ENCODE measurements around the gene P2RX2.
A peak's percentile ranks its signal among the peaks of the same experiment; 100 is the strongest.

The P2RX2 gene

GRCh38 chr12:132648616-132649225 lies 30.1 kb downstream of the P2RX2 start:
- Mint-ChIP-seq H3K27me3 (no peaks in the 10 kb centered on the region), H3K4me3 (no peak overlapping the region), H3K27ac (no peak overlapping the region), H3K4me1 (no peaks in the 10 kb centered on the region), H3K9me3 (no peaks in the 10 kb centered on the region), H3K36me3 (peaks cover 4% of the 10 kb centered on the region)

- Mint-ChIP-seq H3K36me3 (peaks cover 4% of the 10 kb centered on the region), H3K27ac (no peak overlapping the region), H3K9me3 (no peaks in the 10 kb centered on the region), H3K4me3 (no peak overlapping the region), H3K4me1 (no peaks in the 10 kb centered on the region), H3K27me3 (no peaks in the 10 kb centered on the region)
Observed at GRCh38 chr12:132649226-132649945, 30.8 kb downstream of the P2RX2 start.

GRCh38 chr12:132651444-132652100 lies 33.0 kb downstream of the P2RX2 start:
- no peaks in the 10 kb centered on the region for H3K27me3 Mint-ChIP-seq
- H3K4me3 Mint-ChIP-seq = no peak overlapping the region
- no peaks in the 10 kb centered on the region for H3K9me3 Mint-ChIP-seq
- H3K4me1 Mint-ChIP-seq = no peaks in the 10 kb centered on the region
- no peak overlapping the region for H3K27ac Mint-ChIP-seq
- H3K36me3 Mint-ChIP-seq = peaks cover 8% of the 10 kb centered on the region

DNA sequence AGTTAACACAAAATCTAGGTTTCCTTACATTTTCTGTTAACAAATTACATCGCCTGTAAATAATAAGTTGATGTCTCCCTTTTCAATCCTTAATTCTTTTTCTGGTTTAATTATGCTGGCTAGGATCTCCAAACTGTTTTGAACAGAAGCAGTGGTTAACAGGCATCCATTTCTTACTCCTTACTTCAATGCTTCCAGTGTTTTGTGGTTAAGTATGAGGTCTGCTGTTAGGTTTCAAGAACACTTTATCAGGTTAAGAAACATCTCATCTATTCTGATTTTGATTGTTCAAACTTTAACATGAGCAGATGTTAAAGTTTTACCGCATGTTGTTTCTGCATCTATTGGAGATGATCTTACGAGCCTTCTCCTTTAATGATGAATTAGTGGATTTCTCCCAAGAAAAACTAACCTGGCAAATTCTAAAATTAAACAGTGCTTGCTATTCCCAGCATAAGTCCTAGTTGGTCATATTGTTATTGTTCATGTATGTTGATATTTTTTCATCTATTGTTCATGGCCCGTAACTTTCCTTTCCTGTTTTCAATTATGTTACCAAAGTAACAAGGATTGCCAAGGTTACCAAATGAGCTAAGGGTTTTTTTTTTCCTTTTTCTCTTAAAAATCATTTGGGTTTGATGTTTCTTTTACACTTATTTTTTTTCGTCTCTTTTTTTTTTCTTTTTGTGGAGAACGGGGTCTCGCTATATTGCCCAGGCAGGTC lies 35.2 kb downstream of the P2RX2 start:
- H3K4me1 Mint-ChIP-seq = no peaks in the 10 kb centered on the region

GRCh38 chr12:132657004-132657727 lies 38.6 kb downstream of the P2RX2 start:
- H3K27ac Mint-ChIP-seq = no peak overlapping the region
- no peaks in the 10 kb centered on the region for H3K27me3 Mint-ChIP-seq
- H3K36me3 Mint-ChIP-seq = peaks cover 9% of the 10 kb centered on the region
- no peak overlapping the region for H3K4me3 Mint-ChIP-seq
- peaks cover 8% of the 10 kb centered on the region for H3K4me1 Mint-ChIP-seq
- H3K9me3 Mint-ChIP-seq = no peaks in the 10 kb centered on the region

More for the DNA sequence above, 35.2 kb downstream of the P2RX2 start:
- Mint-ChIP-seq H3K27me3 (no peaks in the 10 kb centered on the region), H3K9me3 (no peaks in the 10 kb centered on the region), H3K27ac (no peak overlapping the region), H3K36me3 (peaks cover 7% of the 10 kb centered on the region), H3K4me3 (no peak overlapping the region)

DNA sequence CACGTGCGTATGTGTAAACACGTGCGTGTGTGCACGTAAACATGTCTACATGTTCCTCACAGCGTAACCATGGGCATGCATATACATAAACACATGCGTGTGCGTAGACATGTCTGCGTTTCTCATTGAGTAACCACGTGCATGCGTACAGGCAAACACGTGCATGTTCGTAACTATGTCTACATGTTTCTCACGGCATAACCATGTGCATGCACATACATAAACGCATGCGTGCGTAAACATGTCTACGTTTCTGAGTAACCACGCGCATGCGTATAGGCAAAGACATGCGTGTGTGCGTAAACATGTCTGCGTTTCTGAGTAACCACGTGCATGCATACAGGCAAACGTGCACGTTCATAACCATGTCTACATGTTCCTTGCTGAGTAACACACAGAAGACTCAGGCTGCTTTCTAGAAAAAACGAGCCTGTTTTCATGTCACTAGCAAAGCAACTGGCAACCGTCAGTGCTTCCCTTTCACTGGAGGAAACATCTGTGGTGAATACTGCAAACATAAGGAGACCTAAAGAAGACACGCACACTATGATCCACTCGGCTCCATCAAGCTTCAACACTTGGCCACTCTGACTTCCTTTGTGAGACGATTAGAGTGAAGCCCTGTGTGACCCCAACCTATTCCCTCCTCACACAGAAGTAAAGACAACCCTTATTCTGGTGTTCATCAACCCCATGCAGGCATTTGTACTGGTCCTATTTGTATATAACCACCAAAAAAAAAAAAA lies 39.7 kb downstream of the P2RX2 start:
- H3K4me3 Mint-ChIP-seq = no peak overlapping the region

DNA sequence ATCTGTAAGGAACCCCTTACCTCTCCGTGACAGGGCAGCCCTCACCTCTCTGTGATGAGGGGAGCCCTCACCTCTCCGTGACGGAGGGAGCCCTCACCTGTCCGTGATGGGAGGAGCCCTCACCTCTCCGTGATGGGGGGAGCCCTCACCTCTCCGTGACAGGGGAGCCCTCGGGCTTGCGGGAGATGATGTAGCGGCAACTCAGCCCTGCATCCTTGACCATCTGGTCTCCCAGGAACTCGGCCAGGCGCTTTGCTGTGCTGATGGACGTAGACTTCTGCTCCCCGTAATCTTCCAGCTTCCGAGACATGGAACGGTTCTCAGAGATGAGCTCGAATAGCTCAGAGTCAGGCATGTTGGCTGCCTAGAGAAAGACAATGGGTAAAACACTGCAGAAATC lies 40.6 kb downstream of the P2RX2 start:
- no peak overlapping the region for H3K27ac Mint-ChIP-seq
- no peaks in the 10 kb centered on the region for H3K27me3 Mint-ChIP-seq
- peaks cover 14% of the 10 kb centered on the region for H3K36me3 Mint-ChIP-seq
- peaks cover 15% of the 10 kb centered on the region for H3K4me1 Mint-ChIP-seq
- no peak overlapping the region for H3K4me3 Mint-ChIP-seq
- H3K9me3 Mint-ChIP-seq = no peaks in the 10 kb centered on the region

More for the DNA sequence above, 39.7 kb downstream of the P2RX2 start:
- H3K36me3 Mint-ChIP-seq = peaks cover 13% of the 10 kb centered on the region
- no peak overlapping the region for H3K27ac Mint-ChIP-seq
- peaks cover 15% of the 10 kb centered on the region for H3K4me1 Mint-ChIP-seq
- no peaks in the 10 kb centered on the region for H3K27me3 Mint-ChIP-seq
- H3K9me3 Mint-ChIP-seq = no peaks in the 10 kb centered on the region

GRCh38 chr12:132660052-132660451 lies 41.5 kb downstream of the P2RX2 start:
- peaks cover 11% of the 10 kb centered on the region for H3K36me3 Mint-ChIP-seq
- H3K4me1 Mint-ChIP-seq = peaks cover 15% of the 10 kb centered on the region
- H3K9me3 Mint-ChIP-seq = no peaks in the 10 kb centered on the region
- H3K27me3 Mint-ChIP-seq = no peaks in the 10 kb centered on the region
- H3K4me3 Mint-ChIP-seq = peak overlapping the region; percentile 23
- no peak overlapping the region for H3K27ac Mint-ChIP-seq

DNA sequence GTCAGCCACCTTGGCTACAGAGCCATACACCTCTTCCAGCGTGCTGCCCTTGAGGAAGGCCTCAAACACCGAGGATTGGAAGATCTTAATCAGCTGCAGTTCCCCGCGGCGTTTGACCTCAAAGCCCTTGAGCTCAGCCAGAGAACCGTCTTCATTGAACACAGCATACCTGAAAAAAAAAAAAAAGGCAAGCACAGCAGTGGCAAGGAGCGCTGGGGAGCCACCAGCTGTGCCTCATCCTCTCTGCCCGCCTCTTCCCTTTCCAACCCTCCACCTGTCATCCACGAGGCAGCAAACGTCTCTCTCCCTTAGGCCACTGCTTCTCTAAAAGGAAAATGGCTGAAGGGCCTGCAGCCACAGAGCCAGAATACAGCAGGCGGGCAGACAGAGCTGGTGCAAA lies 42.4 kb downstream of the P2RX2 start:
- no peak overlapping the region for H3K4me3 Mint-ChIP-seq
- no peaks in the 10 kb centered on the region for H3K9me3 Mint-ChIP-seq
- H3K27me3 Mint-ChIP-seq = no peaks in the 10 kb centered on the region
- H3K27ac Mint-ChIP-seq = no peak overlapping the region
- H3K36me3 Mint-ChIP-seq = peaks cover 16% of the 10 kb centered on the region
- H3K4me1 Mint-ChIP-seq = peaks cover 15% of the 10 kb centered on the region

- Mint-ChIP-seq H3K9me3 (no peaks in the 10 kb centered on the region), H3K27ac (no peak overlapping the region), H3K4me1 (peaks cover 15% of the 10 kb centered on the region), H3K27me3 (no peaks in the 10 kb centered on the region), H3K36me3 (peaks cover 16% of the 10 kb centered on the region), H3K4me3 (no peak overlapping the region)
Observed at GRCh38 chr12:132661972-132662371, 43.4 kb downstream of the P2RX2 start.

GRCh38 chr12:132662901-132663755 lies 44.6 kb downstream of the P2RX2 start:
- Mint-ChIP-seq H3K4me1 (peaks cover 15% of the 10 kb centered on the region), H3K4me3 (no peak overlapping the region), H3K36me3 (peaks cover 18% of the 10 kb centered on the region), H3K27me3 (no peaks in the 10 kb centered on the region), H3K27ac (no peak overlapping the region), H3K9me3 (no peaks in the 10 kb centered on the region)

GRCh38 chr12:132664206-132665148 lies 45.9 kb downstream of the P2RX2 start:
- H3K36me3 Mint-ChIP-seq = peaks cover 18% of the 10 kb centered on the region
- H3K27ac Mint-ChIP-seq = no peak overlapping the region
- H3K4me3 Mint-ChIP-seq = no peak overlapping the region
- peaks cover 15% of the 10 kb centered on the region for H3K4me1 Mint-ChIP-seq
- H3K27me3 Mint-ChIP-seq = no peaks in the 10 kb centered on the region
- no peaks in the 10 kb centered on the region for H3K9me3 Mint-ChIP-seq

DNA sequence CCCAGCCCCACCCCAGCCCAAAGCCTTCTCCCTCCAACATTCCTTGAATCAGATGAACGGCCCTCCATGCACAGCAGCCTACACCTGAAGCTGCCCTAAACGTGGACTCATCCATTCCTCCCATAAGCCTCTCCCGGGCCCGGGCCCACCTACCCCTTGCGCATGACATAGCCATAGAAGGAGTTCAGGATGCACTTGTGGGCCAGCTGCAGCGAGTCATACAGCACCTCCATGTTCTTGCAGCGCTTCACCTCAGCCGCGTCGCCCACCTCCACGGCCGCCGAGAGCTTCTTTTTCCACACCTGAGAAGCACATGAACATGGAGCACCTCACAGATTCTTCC lies 46.5 kb downstream of the P2RX2 start:
- peaks cover 15% of the 10 kb centered on the region for H3K36me3 Mint-ChIP-seq
- no peak overlapping the region for H3K27ac Mint-ChIP-seq
- no peak overlapping the region for H3K4me3 Mint-ChIP-seq
- no peaks in the 10 kb centered on the region for H3K9me3 Mint-ChIP-seq
- peaks cover 11% of the 10 kb centered on the region for H3K4me1 Mint-ChIP-seq
- H3K27me3 Mint-ChIP-seq = no peaks in the 10 kb centered on the region

Data from activated naive CD4-positive, alpha-beta T cell treated with anti-CD3 and anti-CD28 coated beads, Interleukin-2, amount 50 U/mL, for 24 hours (primary cell).